ENCODE results near the gene MAK.

DNA sequence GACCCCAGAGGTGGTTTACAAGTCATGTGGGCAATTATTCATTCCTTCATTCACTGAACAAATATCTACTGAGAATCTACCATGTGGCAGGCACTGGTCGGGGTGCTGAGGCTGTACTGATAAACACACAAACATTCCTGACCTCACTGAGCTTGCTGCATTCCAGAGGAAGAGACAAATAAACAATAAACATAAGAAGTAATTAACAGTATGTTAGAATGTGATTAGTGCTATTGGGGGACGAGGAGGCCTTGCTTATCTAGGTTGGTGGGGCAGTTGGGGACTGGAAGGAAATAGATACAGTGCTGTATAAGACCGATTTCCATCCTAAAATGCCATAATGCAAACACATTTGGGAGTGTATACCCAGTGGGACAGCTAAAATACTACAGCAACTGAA, 44.1 kb downstream of the MAK start:
- TF ChIP-seq, protein P1, sequence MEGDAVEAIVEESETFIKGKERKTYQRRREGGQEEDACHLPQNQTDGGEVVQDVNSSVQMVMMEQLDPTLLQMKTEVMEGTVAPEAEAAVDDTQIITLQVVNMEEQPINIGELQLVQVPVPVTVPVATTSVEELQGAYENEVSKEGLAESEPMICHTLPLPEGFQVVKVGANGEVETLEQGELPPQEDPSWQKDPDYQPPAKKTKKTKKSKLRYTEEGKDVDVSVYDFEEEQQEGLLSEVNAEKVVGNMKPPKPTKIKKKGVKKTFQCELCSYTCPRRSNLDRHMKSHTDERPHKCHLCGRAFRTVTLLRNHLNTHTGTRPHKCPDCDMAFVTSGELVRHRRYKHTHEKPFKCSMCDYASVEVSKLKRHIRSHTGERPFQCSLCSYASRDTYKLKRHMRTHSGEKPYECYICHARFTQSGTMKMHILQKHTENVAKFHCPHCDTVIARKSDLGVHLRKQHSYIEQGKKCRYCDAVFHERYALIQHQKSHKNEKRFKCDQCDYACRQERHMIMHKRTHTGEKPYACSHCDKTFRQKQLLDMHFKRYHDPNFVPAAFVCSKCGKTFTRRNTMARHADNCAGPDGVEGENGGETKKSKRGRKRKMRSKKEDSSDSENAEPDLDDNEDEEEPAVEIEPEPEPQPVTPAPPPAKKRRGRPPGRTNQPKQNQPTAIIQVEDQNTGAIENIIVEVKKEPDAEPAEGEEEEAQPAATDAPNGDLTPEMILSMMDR (IDR thresholded peaks at IDR 0.05; ENCODE audit: low read depth, low read length, missing input control) = no peak
- TF ChIP-seq NR2F2 (IDR thresholded peaks at IDR 0.05) = no peak
- TF ChIP-seq GABPA (IDR thresholded peaks at IDR 0.05 in 1 of 2, conservative IDR thresholded peaks at IDR 0.05 in 1 of 2) = no peak
- TF ChIP-seq, protein P2, sequence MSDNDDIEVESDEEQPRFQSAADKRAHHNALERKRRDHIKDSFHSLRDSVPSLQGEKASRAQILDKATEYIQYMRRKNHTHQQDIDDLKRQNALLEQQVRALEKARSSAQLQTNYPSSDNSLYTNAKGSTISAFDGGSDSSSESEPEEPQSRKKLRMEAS (IDR thresholded peaks at IDR 0.05) = no peak
- TF ChIP-seq RXRA (IDR thresholded peaks at IDR 0.05) = no peak
- no peak for TF ChIP-seq TAF1 (conservative IDR thresholded peaks at IDR 0.05)
- no peak for TF ChIP-seq FOXA1 (IDR thresholded peaks at IDR 0.05)
- TF ChIP-seq, protein P3, sequence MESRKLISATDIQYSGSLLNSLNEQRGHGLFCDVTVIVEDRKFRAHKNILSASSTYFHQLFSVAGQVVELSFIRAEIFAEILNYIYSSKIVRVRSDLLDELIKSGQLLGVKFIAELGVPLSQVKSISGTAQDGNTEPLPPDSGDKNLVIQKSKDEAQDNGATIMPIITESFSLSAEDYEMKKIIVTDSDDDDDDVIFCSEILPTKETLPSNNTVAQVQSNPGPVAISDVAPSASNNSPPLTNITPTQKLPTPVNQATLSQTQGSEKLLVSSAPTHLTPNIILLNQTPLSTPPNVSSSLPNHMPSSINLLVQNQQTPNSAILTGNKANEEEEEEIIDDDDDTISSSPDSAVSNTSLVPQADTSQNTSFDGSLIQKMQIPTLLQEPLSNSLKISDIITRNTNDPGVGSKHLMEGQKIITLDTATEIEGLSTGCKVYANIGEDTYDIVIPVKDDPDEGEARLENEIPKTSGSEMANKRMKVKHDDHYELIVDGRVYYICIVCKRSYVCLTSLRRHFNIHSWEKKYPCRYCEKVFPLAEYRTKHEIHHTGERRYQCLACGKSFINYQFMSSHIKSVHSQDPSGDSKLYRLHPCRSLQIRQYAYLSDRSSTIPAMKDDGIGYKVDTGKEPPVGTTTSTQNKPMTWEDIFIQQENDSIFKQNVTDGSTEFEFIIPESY (IDR thresholded peaks at IDR 0.05) = no peak
- TF ChIP-seq YY1 (IDR thresholded peaks at IDR 0.05) = no peak

Measured in liver (tissue), 3 donors.